Activated T-cell treated with anti-CD3 and anti-CD28 coated beads for 1 hour (primary cell): ENCODE results near the gene KLF2.
"Not testable (repeated sequence)": the region's sequence is repeated elsewhere in the genome, so short reads cannot be mapped to it uniquely, and the experiment has no call there.

Experiments used
- DNase-seq: peaks from one replicate; pipeline ENCODE4 v3.0.0-alpha.2; 2020; ENCODE audit warnings: low read depth

The KLF2 gene

DNA sequence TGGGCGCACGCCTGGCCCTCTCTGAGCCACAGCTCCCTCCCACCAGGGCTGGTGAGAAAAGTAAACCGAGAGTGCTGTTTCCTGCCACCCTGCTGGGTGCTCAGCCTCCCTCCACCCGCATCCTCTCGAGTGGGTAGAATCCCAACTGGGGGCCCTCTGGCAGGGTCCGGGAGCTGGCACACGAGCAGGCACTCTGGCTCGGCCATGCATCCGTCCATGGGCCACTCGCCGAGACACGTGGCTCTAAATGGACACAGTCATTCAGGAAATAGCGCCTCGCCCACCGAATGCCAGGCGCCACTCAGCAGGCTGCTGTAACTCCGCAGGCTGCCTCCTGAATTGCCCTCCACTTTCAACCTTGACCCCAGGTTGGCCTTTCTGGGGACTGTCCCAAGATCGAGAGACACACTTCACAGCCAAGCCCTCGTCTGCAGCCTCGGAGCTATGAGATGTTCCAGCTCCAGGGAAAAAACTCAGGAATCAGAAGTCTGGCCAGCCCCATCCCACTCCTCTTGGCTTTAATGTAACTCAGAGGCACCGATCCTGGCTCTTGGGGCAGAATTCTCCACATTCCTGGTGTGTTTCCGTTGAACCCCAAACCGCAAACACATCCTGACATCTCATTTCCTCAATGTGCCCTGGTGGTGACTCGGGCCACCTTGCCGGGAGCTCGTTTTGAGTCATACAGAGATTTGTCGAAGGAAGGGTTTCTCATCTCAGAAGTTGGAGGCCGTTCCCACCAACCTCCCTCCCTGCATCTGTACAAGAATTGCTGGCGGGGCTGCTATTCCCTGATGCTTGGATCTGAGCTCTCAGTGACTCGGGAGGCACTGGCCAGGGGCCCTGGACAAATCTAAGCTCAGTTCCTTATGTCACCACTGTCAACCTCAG lies 14.1 kb downstream of the KLF2 start:
- no peak for DNase-seq

DNA sequence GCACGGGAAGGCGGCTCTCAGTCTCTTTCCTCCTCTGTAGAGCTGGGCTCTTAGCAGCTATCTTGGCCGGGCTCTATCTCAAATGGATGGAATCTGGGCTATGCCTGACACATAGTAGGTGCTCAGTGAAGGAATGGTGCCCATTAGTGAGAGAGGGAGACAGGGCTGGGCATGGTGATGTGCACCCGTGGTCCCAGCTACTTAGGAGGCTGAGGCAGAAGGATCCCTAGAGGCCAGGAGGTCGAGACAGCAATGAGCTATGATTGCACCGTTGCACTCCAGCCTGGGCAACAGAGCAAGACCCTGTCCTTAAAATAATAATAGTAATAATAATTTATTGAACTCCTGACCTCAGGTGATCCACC lies 14.7 kb downstream of the KLF2 start:
- DNase-seq: no peak

DNA sequence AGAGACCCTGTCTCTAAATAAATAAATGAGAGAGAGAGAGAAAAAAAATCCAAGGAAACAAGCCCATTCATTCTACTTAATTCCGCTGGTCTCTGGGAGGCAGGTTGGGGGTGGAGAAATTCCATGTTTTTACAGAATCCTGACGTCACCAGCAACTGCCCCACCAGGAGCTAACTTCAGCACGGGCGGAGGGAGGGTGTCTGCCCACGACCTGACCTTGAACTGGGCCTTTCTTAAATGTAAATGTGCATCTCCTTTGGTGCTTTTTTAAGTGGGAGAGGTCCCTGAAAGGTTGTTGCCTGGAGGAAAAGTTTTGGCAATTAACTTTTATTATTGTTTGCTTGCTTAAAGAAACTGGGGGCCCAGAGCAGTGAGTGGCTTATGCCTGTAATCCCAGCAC lies 15.5 kb downstream of the KLF2 start:
- DNase-seq: no peak

DNA sequence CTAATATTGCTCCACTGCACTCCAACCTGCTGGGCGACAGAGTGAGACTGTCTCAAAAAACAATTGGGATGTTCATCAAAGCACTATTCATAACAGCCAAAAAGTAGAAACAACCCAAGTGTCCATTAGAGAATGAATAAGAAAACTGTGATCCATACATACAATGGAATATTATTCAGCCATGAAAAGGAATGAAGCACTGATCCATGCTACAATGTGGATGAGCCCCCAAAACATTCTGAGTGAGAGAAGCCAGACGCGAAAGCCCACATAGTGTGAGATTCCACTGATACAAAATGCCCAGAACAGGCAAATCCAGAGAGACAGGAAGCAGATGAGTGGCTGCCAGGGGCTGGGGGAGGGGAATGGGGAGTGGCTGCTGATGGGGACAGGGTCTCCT lies 16.0 kb downstream of the KLF2 start:
- DNase-seq: no peak

DNA sequence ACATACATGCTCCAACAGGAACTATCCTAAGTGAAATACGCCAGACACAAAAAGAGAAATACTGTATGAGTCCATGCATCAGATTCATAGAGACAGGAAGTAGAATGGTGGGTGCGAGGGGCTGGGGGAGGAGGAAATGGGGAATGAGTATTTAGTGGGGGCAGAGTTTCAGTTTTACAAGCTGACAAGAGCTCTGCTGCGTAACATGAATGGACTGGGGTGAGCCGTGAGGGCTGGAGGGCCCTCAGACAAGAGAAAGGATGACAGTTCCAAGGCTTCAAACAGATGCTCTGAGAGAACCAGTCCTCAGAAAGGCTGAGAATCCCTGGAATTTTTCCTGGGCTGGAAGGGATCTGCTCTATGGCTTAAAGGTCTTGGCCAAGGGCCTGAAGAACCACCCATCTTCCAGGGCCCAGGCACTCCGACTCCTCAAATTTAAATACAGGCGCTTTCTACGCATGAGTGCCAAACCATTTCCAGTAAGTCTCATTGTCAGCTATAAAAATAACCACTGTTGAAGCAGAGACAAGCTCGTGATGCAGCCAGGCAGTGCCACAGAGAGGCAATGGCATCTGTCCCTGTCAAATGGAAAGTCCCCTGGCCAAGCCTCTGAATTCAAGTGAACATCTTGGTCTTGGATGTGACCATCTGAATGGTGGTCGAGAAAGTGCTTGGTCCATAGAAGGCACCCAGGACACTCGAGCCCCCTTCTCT lies 17.5 kb downstream of the KLF2 start:
- no peak for DNase-seq

DNA sequence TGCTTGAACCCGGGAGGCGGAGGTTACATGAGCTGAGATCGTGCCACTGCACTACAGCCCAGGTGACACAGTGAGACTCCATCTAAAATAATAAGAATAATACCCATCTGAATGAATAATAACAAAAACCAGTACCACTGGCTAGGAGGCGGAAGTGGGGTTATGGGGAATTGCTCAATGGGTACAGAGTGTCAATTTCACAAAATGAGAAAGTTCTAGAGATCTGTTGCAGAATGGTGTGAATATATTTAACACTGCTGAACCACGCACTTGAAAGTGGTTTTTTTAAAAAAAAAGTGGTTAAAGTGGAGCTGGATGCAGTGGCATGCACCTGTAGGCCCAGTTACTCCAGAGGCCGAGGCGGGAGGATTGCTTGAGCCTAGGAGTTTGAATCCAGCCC lies 18.5 kb downstream of the KLF2 start:
- DNase-seq: no peak

DNA sequence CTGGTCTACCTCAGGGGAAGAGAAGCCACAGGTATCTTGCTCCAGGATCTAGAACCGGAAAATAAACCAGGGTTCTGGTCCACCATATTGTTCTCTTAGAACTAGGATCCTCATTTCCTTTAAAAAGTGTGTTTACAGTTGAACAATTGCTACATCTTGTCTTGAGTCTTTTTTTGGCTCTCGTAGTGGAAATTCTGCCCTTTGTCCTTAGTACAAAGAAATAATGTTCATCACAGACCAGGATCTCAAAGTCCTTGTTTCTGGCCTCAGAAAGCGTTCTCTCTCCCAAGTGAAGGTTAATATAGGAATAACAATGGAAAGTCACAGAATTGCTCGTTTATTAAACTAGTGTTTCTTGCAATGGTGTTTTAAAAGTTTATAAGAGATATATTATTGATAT lies 20.8 kb downstream of the KLF2 start:
- no peak for DNase-seq

DNA sequence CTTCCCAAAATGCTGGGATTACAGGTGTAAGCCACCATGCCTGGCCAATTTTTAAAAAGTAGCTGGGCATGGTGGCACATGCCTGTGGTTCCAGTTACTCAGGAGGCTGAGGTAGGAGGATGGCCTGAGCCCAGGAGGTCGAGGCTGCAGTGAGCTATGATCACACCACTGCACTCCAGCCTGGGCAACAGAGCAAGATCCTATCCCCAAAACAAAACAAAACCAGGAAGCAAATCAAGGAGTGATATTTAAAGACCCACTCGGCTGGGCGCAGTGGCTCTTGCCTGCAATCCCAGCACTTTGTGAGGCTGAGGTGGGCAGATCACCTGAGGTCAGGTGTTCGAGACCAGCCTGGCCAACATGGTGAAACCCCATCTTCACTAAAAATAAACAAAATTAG lies 22.5 kb downstream of the KLF2 start:
- DNase-seq: not testable (repeated sequence)

DNA sequence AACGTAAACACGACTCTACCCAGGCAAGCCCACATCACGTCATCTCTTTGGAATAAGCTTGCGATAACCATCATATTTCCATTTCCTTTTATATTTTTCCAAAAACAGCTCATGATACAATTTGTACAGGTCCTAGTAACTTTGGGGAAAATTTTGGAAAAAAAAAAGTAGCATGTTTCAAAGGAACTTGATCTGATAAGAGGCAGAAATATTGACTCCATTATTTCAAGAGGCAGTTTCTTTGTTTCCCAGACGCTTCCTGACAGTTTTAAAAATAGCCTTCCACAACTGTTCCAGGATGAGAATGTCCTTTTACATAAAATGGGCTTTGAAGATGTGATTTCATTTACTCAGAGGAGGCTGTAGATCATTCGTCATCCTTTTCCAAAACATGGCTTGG lies 23.1 kb downstream of the KLF2 start:
- DNase-seq: no peak

DNA sequence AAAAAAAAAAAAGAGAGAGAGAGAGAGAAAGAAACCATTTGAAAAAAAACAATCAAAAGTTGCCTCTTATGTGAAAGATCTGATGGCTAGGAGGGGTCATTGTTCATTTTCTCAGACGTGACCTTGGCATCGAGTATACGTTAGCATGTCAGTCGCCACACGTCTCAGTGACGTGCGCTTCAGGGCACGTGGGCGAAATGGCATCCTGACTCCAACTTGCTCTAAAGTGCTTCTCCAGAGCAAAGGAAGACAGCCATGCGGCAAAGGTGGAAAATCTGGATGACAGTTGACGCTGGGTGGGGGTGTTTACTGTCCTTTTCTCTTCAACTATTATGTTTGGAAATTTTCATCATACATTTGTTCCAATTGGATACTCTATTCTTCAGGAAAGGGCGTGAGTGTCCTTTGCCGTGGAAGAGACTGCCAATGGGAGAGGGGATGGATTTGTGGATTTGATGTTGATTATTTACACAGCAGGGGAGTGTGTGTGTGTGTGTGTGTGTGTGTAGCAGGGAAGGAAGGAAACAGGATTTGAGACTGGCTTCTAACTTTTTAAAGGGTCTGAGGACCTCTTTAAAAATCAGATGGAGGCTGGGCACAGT lies 25.0 kb downstream of the KLF2 start:
- no peak for DNase-seq

DNA sequence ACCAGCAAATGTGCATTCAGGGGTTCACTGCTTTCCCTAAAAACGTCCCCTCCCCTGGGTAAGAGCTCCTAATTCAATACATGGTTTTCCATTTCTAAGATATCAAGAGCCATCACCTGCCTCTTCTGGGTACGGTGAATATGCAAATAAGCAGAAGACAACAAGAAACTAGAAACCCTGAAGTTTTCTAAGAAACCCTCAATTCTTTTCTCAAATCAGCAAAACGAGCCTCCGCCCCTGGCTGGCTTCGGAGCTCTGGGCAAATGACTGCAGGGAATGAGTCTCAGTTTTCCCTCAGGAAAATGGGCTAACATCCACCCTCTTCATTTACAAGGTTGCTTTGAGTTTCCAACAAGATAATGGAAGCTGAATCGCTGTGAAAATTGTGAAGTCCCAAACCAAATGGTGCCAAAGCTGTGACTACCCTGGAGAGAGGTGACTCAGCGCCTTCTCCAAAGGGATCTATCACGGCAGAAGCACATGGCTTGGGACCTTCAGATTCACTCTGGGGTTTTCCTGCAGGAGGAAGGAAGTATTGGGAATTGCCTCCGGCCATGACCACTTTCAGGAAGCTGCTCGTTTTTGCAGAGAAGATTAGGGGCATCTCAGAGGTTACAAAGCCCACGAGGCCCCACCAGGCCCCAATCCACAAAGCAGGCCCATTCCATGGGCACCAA lies 26.6 kb downstream of the KLF2 start:
- DNase-seq: no peak

DNA sequence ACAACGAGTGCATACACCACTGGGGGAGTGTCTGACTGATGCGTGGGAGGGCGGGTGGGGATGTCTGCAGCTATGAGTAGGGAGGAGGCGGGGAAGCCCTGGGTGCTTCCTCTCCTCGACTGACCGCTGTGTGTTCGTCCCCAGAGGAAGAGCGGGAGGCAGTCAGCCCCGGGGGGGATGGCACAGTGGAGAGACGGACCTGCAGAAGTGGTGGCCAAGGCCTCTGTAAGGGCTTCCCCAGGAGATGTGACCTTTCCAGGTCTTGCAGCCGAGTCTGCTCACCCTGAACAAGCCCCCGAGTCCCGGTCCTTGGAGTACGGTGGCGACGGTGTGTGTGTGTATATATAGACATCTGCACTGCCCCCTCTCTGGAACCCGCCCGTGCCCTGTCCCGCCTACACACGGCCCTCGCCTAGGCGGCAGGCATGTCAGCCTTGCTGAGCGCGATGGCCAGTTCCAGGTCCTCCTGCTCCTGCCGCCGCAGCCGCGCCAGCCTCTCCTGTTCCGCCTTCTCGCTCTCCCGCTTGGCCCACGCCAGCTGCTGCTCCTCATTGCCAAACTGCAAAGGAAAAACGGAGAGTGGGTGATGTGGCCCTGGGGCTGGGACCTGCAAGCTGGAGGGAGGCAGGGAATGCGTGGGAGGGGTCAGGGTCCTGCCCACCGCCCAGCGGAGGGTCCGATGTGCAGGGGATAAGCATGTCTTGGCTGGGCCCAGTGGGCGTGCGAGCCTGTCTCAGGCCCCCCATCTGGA lies 30.8 kb downstream of the KLF2 start:
- DNase-seq: no peak

DNA sequence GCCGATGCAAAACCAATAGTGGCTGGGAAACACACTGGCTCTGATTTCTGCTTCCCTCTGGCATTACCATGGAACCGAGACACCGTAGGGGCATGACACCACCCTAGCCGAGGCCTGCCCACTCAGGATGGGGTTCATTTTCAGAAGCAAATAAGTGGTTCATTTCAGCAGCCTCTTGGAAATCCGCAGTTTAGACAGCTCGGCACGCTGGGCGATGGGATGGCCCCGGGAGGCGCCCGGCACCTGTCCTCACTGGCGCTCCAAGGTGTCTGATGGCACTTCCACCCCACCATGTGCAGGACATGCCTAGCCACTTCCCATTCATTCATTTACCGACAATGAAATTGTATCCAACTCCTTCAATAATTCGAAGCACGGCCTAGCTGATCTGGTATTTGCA lies 33.8 kb downstream of the KLF2 start:
- DNase-seq: no peak

DNA sequence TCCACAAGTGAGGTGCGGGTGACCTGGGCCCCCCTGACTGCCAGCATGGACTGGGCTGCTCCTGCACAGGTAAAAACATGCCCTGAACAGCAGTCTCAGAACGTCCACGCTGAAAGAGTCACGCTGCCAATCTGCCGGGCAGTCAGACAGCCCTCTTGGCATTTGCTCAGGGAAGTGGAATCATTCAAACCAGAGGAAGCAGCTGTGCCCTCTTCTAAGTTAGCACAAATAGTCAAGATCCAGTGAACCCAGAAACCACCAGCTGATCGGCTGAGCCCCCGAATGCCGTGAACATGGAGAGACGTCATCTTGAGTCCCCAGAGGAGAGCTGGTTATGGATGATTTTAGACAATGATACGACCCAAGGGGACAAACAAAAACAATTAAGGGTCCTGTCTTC lies 34.4 kb downstream of the KLF2 start:
- DNase-seq: no peak

DNA sequence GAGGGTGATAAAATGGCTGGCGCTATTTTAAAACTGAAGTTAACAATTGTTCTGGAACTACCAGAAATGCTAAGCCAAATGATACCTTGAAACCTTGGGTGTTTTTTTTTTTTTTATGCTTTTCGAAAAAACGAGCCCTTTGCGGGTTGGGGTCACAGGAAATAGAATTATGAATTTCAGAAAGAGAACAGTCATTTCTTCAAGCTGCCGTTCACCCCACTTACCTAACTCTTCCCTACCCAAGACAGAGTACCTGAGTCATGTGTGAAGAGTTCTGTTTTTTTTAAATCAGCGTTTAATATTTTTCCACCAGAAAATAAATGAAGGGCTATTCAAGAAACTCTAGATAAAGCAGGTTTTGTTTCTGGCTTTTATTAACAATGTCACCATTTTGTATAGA lies 35.3 kb downstream of the KLF2 start:
- no peak for DNase-seq

DNA sequence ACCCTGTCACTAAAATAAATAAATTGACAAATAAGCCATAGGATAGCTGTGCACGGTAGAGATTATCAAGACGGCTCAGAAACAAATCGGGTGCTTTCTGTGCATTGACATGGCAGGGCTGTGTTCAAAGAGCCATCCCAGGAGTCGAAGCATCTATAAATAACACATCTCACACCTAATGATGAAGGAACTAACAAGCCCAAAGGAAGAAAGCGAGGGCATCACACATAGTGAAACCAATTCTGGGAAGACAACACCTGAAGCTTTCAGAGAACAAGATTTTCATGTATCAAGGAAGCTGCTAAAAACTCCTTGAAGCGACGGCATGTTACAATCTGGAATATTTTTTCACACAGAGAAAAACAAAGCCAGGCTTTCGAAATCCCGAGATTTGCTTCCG lies 36.1 kb downstream of the KLF2 start:
- no peak for DNase-seq

DNA sequence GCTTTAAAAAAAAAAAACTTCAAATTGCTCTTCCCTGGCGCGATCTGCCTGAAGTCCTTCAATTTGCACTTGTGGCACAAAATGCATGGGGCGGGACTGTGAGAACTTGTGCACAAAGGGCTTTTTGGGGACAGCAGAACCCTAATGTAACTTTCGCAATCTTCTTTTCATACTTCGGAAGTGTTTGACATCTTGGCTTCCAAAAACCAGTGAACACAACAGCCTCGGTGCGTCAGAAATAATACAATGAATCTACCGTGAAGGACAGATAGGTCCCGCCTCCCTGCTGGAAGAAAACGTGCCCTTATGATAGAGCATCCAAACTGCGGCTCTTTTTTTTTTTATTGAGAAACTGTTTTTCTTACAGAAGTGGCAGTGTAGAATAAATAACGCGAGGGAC lies 36.6 kb downstream of the KLF2 start:
- DNase-seq: no peak

DNA sequence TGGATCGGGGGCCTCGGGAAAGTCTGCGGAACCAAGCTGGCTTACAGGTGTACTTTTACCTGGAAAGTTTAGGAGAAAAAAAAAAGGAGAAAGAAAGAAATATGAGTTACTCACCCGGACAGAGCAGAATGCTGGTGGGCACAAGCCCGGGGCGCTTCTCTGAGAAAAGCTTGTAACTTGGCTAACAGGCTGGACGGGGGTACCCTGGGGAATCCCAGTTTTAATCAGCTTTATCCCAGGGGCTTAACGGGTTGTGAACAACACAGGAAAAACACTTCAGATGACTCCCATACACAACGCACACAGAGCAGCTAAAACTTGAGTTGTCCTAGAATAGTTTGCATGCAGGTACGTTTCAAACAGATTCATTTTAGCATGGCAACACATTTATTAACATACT lies 37.3 kb downstream of the KLF2 start:
- DNase-seq: no peak

DNA sequence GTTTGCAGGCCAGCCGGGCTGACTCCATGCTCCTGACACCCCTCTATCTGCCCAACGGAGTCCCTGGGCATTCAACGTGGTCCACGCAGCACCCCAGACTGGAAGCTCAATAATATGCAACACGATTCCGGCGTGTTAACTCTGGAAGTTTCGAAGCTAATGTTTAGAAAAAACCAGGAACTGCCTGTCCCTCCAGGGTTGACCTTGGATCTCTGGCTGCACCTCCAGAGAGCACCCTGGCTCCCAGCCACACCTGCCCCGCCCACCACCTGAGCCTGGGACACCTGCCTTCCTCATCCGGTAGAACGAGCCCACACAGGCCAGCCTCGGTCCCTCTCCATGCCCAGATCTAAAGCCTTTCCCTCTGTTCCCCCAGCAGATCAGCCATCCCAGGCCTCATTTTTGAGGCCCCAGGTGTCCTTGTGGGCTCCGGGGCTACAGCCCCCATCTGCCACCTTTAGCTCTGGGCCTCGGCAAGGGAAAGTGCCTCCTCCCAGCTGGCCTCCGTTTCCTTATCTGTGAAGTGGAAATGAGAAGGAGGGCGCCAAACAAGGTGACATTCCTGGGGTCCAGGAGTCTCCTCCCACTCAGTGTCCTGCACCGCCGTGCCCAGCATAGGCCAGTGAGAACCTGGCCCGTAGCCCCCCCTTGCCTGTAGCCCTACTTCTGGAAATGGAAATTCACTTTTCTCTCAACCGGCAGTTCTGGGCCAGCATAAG lies 38.7 kb downstream of the KLF2 start:
- DNase-seq: no peak

DNA sequence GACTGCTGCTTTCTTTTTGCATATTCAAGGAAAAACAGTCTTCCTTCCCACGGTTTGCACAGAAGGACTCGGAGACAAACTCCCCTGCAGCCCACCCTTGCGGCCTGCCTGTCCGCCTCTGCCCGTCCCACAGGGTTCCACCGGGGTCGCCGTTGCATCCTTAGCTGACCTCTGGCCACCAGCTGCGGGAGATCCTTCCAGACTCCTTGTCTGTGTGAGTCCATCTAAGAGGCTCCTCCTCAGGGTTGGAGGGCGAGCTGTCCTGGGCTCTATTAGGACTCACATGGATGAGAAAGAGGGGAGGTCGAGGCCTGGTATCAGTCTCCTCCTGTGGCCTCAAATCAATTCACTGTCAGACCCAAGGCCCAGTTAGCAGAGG lies 39.2 kb downstream of the KLF2 start:
- no peak for DNase-seq

DNA sequence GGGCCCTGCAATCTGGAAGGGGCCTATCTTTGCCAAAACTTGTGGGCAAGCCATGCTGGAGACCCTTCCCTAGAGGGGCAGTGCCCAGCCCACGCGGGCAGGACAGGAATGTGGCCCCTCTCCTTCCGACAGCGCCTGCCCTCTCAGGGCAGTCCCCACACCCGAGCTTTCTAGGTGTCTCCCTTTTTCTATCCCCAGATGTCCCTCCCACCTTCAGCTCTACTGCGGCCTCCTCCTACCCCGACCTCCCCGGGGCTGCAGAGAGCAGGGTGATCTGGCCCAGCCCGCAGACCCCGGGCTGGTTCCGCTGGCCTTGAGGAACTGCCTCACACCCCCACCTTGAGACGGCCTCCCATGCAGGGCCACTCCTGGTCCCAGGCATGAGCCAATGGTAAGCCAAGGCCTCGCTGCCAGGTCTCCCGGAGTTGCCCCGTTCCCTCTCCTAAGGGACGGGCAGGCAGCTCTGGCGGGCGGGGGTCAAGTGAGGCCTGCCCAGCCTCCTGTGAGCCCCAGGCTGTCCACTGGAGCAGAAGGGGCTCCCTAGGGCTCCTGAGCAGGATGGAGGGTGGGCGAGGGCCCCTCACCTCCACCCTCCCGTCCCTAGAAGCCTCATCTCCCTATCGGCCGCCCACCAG lies 39.7 kb downstream of the KLF2 start:
- no peak for DNase-seq
